IMR-90 (cell line): Measurements from ENCODE around the gene SET.

ENCODE experiments used
- CTCF ChIP-seq: conservative IDR thresholded peaks from 2 replicates; pipeline ENCODE4 v1.5.1; 2012; ENCODE audit warnings: mild to moderate bottlenecking, low read depth, low read length, improper control_type of control experiment
- MAZ ChIP-seq: IDR thresholded peaks from 2 replicates; pipeline ENCODE4 v1.6.1; 2012; ENCODE audit warnings: low read depth, mild to moderate bottlenecking, low read length, improper control_type of control experiment, moderate library complexity, borderline replicate concordance
- MXI1 ChIP-seq: IDR thresholded peaks from 2 replicates; pipeline ENCODE4 v1.6.1; 2012; ENCODE audit warnings: low read depth, mild to moderate bottlenecking, low read length, moderate library complexity, borderline replicate concordance
- POLR2A ChIP-seq: IDR thresholded peaks from 2 replicates; pipeline ENCODE4 v1.6.1; 2012; ENCODE audit warnings: mild to moderate bottlenecking, low read depth, low read length
- RAD21 ChIP-seq: IDR thresholded peaks from 2 replicates; pipeline ENCODE4 v1.6.1; 2012; ENCODE audit warnings: low read length, improper control_type of control experiment
- RCOR1 ChIP-seq: IDR thresholded peaks from 2 replicates; pipeline ENCODE4 v1.6.1; 2012; ENCODE audit warnings: mild to moderate bottlenecking, low read length, improper control_type of control experiment; ENCODE audit not compliant: insufficient replicate concordance
- USF2 ChIP-seq: fragments of 150-350 bp; IDR thresholded peaks from 2 replicates; pipeline ENCODE4 v1.6.1; 2017; ENCODE audit warnings: mild to moderate bottlenecking, antibody characterized with exemption, low read length, low read depth

GRCh38 chr9:128685636-128686489 lies 3.2 kb upstream of the SET start:
- TF ChIP-seq CTCF = no peak
- no peak for TF ChIP-seq POLR2A
- no peak for TF ChIP-seq USF2
- no peak for TF ChIP-seq MXI1
- TF ChIP-seq MAZ = no peak
- TF ChIP-seq RAD21 = no peak
- TF ChIP-seq RCOR1 = no peak
